Endothelial cell (in vitro differentiated cells): Measurements from ENCODE around the gene BICD2. TPM values are rescaled to one million over a fixed set of nuclear protein-coding genes. Genes with fewer than 3 reads are reported as not detected.

Experiments used
- DNase-seq: peaks from one replicate; pipeline ENCODE4 v3.0.0; 2021; ENCODE audit warnings: low spot score
- H3K27ac Mint-ChIP-seq: one replicate; pipeline ENCODE4 v1.8.0; 2021; ENCODE audit warnings: mixed read lengths, inconsistent platforms; ENCODE audit not compliant: unreplicated experiment
- H3K27me3 Mint-ChIP-seq: one replicate; pipeline ENCODE4 v1.8.0; 2021; ENCODE audit warnings: mild to moderate bottlenecking, moderate library complexity, mixed read lengths, inconsistent platforms; ENCODE audit not compliant: unreplicated experiment
- H3K36me3 Mint-ChIP-seq: one replicate; pipeline ENCODE4 v1.8.0; 2021; ENCODE audit warnings: mild to moderate bottlenecking, low read depth, mixed read lengths, inconsistent platforms; ENCODE audit not compliant: unreplicated experiment
- H3K4me1 Mint-ChIP-seq: one replicate; pipeline ENCODE4 v1.8.0; 2021; ENCODE audit warnings: mild to moderate bottlenecking, mixed read lengths, inconsistent platforms; ENCODE audit not compliant: unreplicated experiment
- H3K4me3 Mint-ChIP-seq: one replicate; pipeline ENCODE4 v1.8.0; 2021; ENCODE audit warnings: mild to moderate bottlenecking, mixed read lengths, inconsistent platforms; ENCODE audit not compliant: unreplicated experiment
- H3K9me3 Mint-ChIP-seq: one replicate; pipeline ENCODE4 v1.8.0; 2021; ENCODE audit warnings: mixed read lengths, inconsistent platforms; ENCODE audit not compliant: unreplicated experiment
- total RNA-seq: library from RNA; stranded (reverse); fragmentation: NEBNext Ultra II Directional; extraction: Animal tissue kit (Norgen Biotek cat#: 25700); gene quantifications from one replicate; pipeline ENCODE4 v1.2.1, GENCODE V29; 2021; ENCODE audit not compliant: unreplicated experiment
- TF ChIP-seq, protein P1 (sequence below): fragments of 200-600 bp; sonication (generic); IDR thresholded peaks from one replicate; pipeline ENCODE4 v1.5.0; 2021; ENCODE audit warnings: antibody characterized with exemption; ENCODE audit not compliant: unreplicated experiment

The BICD2 gene
- total RNA-seq, 1 donor from 2014 or later: 31.8 TPM

DNA sequence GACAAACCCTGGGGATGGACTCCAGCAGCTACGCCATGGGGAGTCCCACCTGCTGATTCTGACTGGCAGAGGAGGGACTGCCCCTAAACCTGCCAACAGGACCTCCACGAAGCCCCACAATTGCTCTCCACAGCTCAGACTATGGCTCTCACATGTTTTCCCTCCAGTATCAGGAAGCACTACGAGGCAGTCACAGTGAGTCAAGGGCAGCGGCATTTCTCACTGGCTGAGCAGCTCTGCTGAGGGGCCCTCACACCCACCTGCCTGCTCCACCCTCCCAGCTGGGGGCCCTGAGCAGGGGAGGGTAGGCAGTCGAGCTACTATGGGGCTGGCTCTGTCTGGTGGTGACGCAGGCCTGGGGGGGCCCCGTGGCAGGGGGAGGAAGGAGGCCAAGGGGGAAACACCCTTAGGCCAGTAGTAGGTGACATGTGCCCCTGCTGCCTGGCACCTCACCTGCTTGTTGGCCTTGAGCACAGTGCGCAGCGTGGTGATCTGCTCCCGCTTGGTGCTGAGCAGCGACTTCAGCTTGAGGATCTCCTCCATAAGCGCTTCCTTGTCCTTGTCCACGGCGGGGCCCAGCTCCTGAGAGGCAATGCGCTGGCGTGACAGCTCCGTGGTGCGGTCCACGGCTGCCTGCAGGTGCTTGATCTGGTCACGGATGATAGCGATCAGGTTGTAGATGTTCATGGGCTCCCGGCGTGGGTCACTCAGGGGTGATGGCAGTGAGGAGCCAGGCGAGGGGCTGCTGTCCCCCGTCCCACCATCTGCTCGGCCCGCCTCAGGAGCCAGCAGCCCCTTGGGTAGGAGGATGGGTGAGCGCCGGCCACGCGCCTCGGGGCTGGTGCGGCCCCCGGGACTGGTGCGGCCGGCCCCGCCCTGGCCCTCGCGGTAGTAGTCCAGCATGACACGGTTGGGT, 46.3 kb downstream of the BICD2 start:
- peaks cover 6% of the 10 kb centered on the region for H3K27me3 Mint-ChIP-seq
- no peak overlapping the region for H3K27ac Mint-ChIP-seq
- no peaks in the 10 kb centered on the region for H3K9me3 Mint-ChIP-seq
- H3K4me3 Mint-ChIP-seq: no peak overlapping the region
- peaks cover 25% of the 10 kb centered on the region for H3K36me3 Mint-ChIP-seq
- H3K4me1 Mint-ChIP-seq: no peaks in the 10 kb centered on the region
- TF ChIP-seq, protein P1, sequence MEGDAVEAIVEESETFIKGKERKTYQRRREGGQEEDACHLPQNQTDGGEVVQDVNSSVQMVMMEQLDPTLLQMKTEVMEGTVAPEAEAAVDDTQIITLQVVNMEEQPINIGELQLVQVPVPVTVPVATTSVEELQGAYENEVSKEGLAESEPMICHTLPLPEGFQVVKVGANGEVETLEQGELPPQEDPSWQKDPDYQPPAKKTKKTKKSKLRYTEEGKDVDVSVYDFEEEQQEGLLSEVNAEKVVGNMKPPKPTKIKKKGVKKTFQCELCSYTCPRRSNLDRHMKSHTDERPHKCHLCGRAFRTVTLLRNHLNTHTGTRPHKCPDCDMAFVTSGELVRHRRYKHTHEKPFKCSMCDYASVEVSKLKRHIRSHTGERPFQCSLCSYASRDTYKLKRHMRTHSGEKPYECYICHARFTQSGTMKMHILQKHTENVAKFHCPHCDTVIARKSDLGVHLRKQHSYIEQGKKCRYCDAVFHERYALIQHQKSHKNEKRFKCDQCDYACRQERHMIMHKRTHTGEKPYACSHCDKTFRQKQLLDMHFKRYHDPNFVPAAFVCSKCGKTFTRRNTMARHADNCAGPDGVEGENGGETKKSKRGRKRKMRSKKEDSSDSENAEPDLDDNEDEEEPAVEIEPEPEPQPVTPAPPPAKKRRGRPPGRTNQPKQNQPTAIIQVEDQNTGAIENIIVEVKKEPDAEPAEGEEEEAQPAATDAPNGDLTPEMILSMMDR: no peak
- no peak for DNase-seq

GRCh38 chr9:92717201-92718085, 47.2 kb downstream of the BICD2 start:
- Mint-ChIP-seq H3K9me3 (no peaks in the 10 kb centered on the region), H3K27ac (peak overlapping the region; percentile 13), H3K4me3 (no peak overlapping the region), H3K27me3 (peaks cover 6% of the 10 kb centered on the region), H3K4me1 (no peaks in the 10 kb centered on the region), H3K36me3 (peaks cover 16% of the 10 kb centered on the region)
- DNase-seq: no peak
- TF ChIP-seq, protein P1: no peak

- no peak overlapping the region for H3K4me3 Mint-ChIP-seq
- peaks cover 7% of the 10 kb centered on the region for H3K4me1 Mint-ChIP-seq
- H3K36me3 Mint-ChIP-seq: peaks cover 15% of the 10 kb centered on the region
- H3K9me3 Mint-ChIP-seq: no peaks in the 10 kb centered on the region
- TF ChIP-seq, protein P1: peak; percentile 98
- H3K27ac Mint-ChIP-seq: no peak overlapping the region
- H3K27me3 Mint-ChIP-seq: peaks cover 6% of the 10 kb centered on the region
- peak; percentile 88 for DNase-seq
Measured at GRCh38 chr9:92716557-92716956, 48.1 kb downstream of the BICD2 start.

DNA sequence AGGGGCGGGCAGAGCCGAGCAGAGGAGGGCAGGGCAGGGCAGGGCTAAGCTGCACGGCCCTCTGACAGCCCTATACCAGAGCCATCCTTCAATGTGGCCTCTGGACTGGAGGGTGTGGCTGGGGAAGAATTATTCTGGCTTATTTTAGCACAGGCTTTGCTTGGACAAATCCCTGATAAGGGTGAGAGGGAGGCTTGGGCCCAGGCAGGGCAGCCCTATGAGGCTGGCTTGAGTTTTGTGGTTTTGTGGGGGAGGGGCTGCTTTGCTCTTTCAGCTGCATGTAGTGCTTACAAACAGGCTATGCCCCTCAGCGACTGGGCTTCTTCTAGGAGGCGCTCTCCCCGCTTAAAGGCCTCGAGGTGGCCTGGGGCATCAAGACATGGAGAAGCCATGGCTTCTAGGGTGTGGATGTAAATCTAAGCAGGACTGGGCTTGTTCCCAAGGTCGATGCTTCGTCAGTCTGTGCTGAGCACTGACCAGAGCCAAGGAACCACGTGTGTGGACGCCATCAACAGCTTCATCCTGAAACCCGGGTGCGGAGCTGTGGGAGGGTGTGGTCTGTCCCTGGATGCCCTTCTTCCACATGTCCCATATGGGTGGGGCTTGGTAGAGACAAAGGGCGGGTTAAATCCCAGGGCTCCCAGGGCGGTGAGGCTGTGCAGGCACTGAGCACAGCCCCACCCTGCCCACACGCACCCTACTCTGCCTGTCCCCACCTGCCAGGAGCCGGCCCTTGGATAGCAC, 49.0 kb downstream of the BICD2 start:
- peaks cover 10% of the 10 kb centered on the region for H3K4me1 Mint-ChIP-seq
- no peak overlapping the region for H3K4me3 Mint-ChIP-seq
- H3K36me3 Mint-ChIP-seq: peaks cover 14% of the 10 kb centered on the region

More for the DNA sequence above, 49.0 kb downstream of the BICD2 start:
- no peak overlapping the region for H3K27ac Mint-ChIP-seq
- H3K27me3 Mint-ChIP-seq: peaks cover 6% of the 10 kb centered on the region
- DNase-seq: no peak
- TF ChIP-seq, protein P1: no peak
- no peaks in the 10 kb centered on the region for H3K9me3 Mint-ChIP-seq
